H7 (cell line): ENCODE results near the gene EMILIN2. TPM values are rescaled to one million over a fixed set of nuclear protein-coding genes. Genes with fewer than 3 reads are reported as not detected.

Source experiments
- DNase-seq: peaks from one replicate; pipeline ENCODE4 v3.0.0; 2012
- H3K27me3 ChIP-seq: 2 replicates; pipeline ENCODE4 v1.6.0; 2011; ENCODE audit warnings: mild to moderate bottlenecking, low read length; ENCODE audit not compliant: control insufficient read depth, insufficient read depth
- H3K36me3 ChIP-seq: replicated peaks from 2 replicates; pipeline ENCODE4 v1.5.1; 2011; ENCODE audit warnings: low read length; ENCODE audit not compliant: control insufficient read depth, insufficient read depth
- H3K4me3 ChIP-seq: 2 replicates; pipeline ENCODE4 v1.5.1; 2011; ENCODE audit warnings: low read depth, mild to moderate bottlenecking, control low read depth, low read length, moderate library complexity; ENCODE audit not compliant: insufficient read depth
- total RNA-seq: library from RNA; depleted of rRNA; stranded (reverse); fragments of >200 nt; shearing (Covaris generic); gene quantifications from 2 replicates; pipeline ENCODE4 v1.2.3, GENCODE V29; 2014

The EMILIN2 gene
- total RNA-seq, 1 experiment from 2014 or later: 15.2 TPM

- DNase-seq: peak; percentile 48
Measured at GRCh38 chr18:2948038-2948437, 101.2 kb downstream of the EMILIN2 start.

GRCh38 chr18:2952605-2953004 is 105.8 kb downstream of the EMILIN2 start:
- no peak overlapping the region for H3K4me3 ChIP-seq
- no peaks in the 10 kb centered on the region for H3K27me3 ChIP-seq
- no peak for DNase-seq
- peaks cover 4% of the 10 kb centered on the region for H3K36me3 ChIP-seq

More at GRCh38 chr18:2948038-2948437, 101.2 kb downstream of the EMILIN2 start:
- no peaks in the 10 kb centered on the region; the same call in none of the 2 replicates for H3K36me3 ChIP-seq
- no peaks in the 10 kb centered on the region for H3K27me3 ChIP-seq
- no peak overlapping the region for H3K4me3 ChIP-seq

- DNase-seq: no peak
- Histone ChIP-seq H3K4me3 (no peak overlapping the region), H3K36me3 (peaks cover 4% of the 10 kb centered on the region), H3K27me3 (no peaks in the 10 kb centered on the region)
Measured at GRCh38 chr18:2953935-2954653, 107.3 kb downstream of the EMILIN2 start.

GRCh38 chr18:2954869-2955645 is 108.3 kb downstream of the EMILIN2 start:
- DNase-seq: no peak
- Histone ChIP-seq H3K36me3 (peaks cover 4% of the 10 kb centered on the region), H3K4me3 (no peak overlapping the region), H3K27me3 (no peaks in the 10 kb centered on the region)

GRCh38 chr18:2956056-2956455 is 109.2 kb downstream of the EMILIN2 start:
- DNase-seq: no peak
- Histone ChIP-seq H3K36me3 (peaks cover 4% of the 10 kb centered on the region), H3K4me3 (no peak overlapping the region), H3K27me3 (no peaks in the 10 kb centered on the region)

GRCh38 chr18:2958819-2959298 is 112.1 kb downstream of the EMILIN2 start:
- no peak for DNase-seq
- Histone ChIP-seq H3K4me3 (no peak overlapping the region), H3K27me3 (no peaks in the 10 kb centered on the region), H3K36me3 (peaks cover 3% of the 10 kb centered on the region)

GRCh38 chr18:2959341-2959740 is 112.5 kb downstream of the EMILIN2 start:
- no peaks in the 10 kb centered on the region; the same call in 1 of the 2 replicates for H3K36me3 ChIP-seq
- DNase-seq: no peak
- H3K27me3 ChIP-seq: no peaks in the 10 kb centered on the region
- H3K4me3 ChIP-seq: no peak overlapping the region

GRCh38 chr18:2960983-2961696 is 114.3 kb downstream of the EMILIN2 start:
- Histone ChIP-seq H3K36me3 (no peaks in the 10 kb centered on the region; the same call in 1 of the 2 replicates), H3K27me3 (no peaks in the 10 kb centered on the region), H3K4me3 (no peak overlapping the region)
- no peak for DNase-seq

GRCh38 chr18:2961821-2962220 is 115.0 kb downstream of the EMILIN2 start:
- Histone ChIP-seq H3K36me3 (no peaks in the 10 kb centered on the region; the same call in 1 of the 2 replicates), H3K27me3 (no peaks in the 10 kb centered on the region), H3K4me3 (no peak overlapping the region)
- no peak for DNase-seq

GRCh38 chr18:2963048-2963447 is 116.2 kb downstream of the EMILIN2 start:
- no peak for DNase-seq
- Histone ChIP-seq H3K36me3 (no peaks in the 10 kb centered on the region; the same call in 1 of the 2 replicates), H3K4me3 (no peak overlapping the region), H3K27me3 (no peaks in the 10 kb centered on the region)

GRCh38 chr18:2964361-2965010 is 117.7 kb downstream of the EMILIN2 start:
- Histone ChIP-seq H3K4me3 (no peak overlapping the region), H3K36me3 (no peaks in the 10 kb centered on the region; the same call in 1 of the 2 replicates), H3K27me3 (no peaks in the 10 kb centered on the region)
- no peak for DNase-seq
